ENCODE data around the gene GAREM2. TPM values are rescaled to one million over a fixed set of nuclear protein-coding genes. Genes with fewer than 3 reads are reported as not detected.

GAREM2 gene
- total and polyA plus RNA-seq, 12 donors: 0.55 to 2.3 (median 1.1) TPM

- Histone ChIP-seq H3K9me3 (peaks cover 0 to 9% (median 0%) of the 10 kb centered on the region in 11 donors), H3K4me3 (no peak overlapping the region), H3K4me1 (peaks cover 0 to 4% (median 0%) of the 10 kb centered on the region in 9 donors), H3K27me3 (no peaks in the 10 kb centered on the region), H3K36me3 (peaks cover 0 to 100% (median 53%) of the 10 kb centered on the region in 9 donors), H3K27ac (no peak overlapping the region)
- ATAC-seq (no peak), DNase-seq (no peak)
- WGBS, 2 donors: 97 to 98% methylated on average over 2 of the region's 2 CpGs
- no peak for TF ChIP-seq CTCF (IDR thresholded peaks at IDR 0.05)
- intact Hi-C loops (cut with DNase I): loop anchor here in 2 of 10 donors (5.0 kb wide), 2 partner anchors 63 to 108 kb away; no protein-coding TSS in a partner anchor
These were observed 51.2 kb downstream of the GAREM2 start for GRCh38 chr2:26224095-26224494.

- intact Hi-C loops (cut with DNase I): no loop called here
- Histone ChIP-seq H3K4me1 (no peaks in the 10 kb centered on the region), H3K9me3 (peaks cover 0 to 9% (median 0%) of the 10 kb centered on the region in 11 donors), H3K27me3 (no peaks in the 10 kb centered on the region), H3K27ac (no peak overlapping the region), H3K4me3 (no peak overlapping the region), H3K36me3 (peaks cover 3 to 100% (median 81%) of the 10 kb centered on the region in 9 donors)
- no peak for TF ChIP-seq CTCF (IDR thresholded peaks at IDR 0.05)
- no peak for ATAC-seq
- DNase-seq: no peak
- WGBS, 2 donors: 89 to 98% methylated on average over 3 of the region's 3 CpGs
These were observed 56.7 kb downstream of the GAREM2 start for GRCh38 chr2:26229595-26229994.

- no peaks in the 10 kb centered on the region for H3K27me3 ChIP-seq
- peaks cover 0 to 9% (median 0%) of the 10 kb centered on the region in 11 donors for H3K9me3 ChIP-seq
- no peak overlapping the region for H3K4me3 ChIP-seq
- no peak for TF ChIP-seq CTCF (IDR thresholded peaks at IDR 0.05)
- DNase-seq (no peak), ATAC-seq (no peak)
- WGBS, 2 donors: 98 to 99% methylated on average over 2 of the region's 2 CpGs
- intact Hi-C loops (cut with DNase I): loop anchor here in 3 of 10 donors (10.0 kb wide), 2 partner anchors 54 to 94 kb away; no protein-coding TSS in a partner anchor
- H3K36me3 ChIP-seq: peaks cover 3 to 100% (median 90%) of the 10 kb centered on the region in 9 donors
- H3K27ac ChIP-seq: no peak overlapping the region
- no peaks in the 10 kb centered on the region for H3K4me1 ChIP-seq
These were observed 57.9 kb downstream of the GAREM2 start for GRCh38 chr2:26230806-26231205.

GRCh38 chr2:26235089-26235488 lies 62.2 kb downstream of the GAREM2 start:
- ATAC-seq: no peak
- H3K4me1 ChIP-seq: peaks cover 0 to 30% (median 22%) of the 10 kb centered on the region in 9 donors
- H3K27ac ChIP-seq: no peak overlapping the region
- no peak overlapping the region for H3K4me3 ChIP-seq
- peaks cover 0 to 88% (median 77%) of the 10 kb centered on the region in 9 donors for H3K36me3 ChIP-seq
- intact Hi-C loops (cut with DNase I): loop anchor here in 4 of 10 donors (5.0 to 10.0 kb wide), 3 partner anchors 42 to 90 kb away; no protein-coding TSS in a partner anchor
- peak in 6 of 9 donors; percentile 28 to 44 (median 40) for TF ChIP-seq CTCF (IDR thresholded peaks at IDR 0.05)
- no peaks in the 10 kb centered on the region for H3K27me3 ChIP-seq
- no peaks in the 10 kb centered on the region for H3K9me3 ChIP-seq
- 91 to 93% methylated on average over 9 of the region's 9 CpGs for WGBS, 2 donors
- DNase-seq: no peak

All from heart right ventricle (tissue), 16 donors.